ENCODE data around the gene IFNA5.

The IFNA5 gene

DNA sequence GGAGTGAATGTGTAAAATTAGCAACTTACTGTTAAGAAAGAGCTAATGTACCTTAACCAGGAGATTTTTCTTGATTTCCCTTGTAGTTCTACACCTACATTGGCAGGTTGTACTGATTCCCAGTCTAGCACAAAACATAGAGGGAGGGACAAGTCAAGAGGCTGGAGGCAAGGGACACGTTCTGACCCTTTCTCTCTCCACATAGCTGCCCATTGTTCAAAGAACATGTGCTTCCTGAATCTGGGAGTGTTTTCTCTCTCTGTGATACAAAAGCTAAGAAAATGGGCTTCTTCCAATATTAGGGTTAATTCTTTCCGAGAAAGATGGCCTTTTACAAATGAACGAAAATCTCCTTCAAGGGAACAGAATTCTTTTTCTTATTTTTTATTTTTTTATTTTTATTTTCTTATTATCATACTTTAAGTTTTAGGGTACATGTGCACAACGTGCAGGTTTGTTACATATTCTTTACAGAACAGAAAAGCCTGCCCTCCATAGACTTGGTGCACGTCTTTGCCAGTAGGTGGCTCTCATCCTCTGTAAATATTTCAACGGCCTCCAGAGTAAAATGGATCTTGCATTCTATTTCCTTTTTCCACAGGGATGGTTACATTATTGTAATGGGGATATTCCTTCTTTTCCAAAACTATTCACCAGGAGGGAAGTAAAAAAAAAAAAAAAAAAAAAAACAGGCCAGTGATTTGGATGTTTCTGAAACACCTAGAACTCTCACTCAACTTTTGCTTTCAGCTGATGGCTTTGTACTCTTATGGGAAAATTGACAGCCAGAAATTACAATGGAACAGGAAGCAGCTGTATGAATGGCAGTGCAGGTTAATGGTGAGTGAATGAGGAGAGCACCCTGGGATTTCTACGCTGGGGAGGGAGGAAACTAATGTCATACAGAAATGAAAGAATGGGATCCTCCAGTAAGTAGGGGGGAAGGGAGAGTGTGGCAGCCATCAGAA, 13.1 kb upstream of the IFNA5 start:
- H3K4me3 ChIP-seq (ENCODE audit: low read length) = no peak overlapping the region
- DNase-seq (ENCODE audit: low read depth) = peak; percentile 49
- TF ChIP-seq, protein P1, sequence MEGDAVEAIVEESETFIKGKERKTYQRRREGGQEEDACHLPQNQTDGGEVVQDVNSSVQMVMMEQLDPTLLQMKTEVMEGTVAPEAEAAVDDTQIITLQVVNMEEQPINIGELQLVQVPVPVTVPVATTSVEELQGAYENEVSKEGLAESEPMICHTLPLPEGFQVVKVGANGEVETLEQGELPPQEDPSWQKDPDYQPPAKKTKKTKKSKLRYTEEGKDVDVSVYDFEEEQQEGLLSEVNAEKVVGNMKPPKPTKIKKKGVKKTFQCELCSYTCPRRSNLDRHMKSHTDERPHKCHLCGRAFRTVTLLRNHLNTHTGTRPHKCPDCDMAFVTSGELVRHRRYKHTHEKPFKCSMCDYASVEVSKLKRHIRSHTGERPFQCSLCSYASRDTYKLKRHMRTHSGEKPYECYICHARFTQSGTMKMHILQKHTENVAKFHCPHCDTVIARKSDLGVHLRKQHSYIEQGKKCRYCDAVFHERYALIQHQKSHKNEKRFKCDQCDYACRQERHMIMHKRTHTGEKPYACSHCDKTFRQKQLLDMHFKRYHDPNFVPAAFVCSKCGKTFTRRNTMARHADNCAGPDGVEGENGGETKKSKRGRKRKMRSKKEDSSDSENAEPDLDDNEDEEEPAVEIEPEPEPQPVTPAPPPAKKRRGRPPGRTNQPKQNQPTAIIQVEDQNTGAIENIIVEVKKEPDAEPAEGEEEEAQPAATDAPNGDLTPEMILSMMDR (conservative IDR thresholded peaks at IDR 0.05; ENCODE audit: low read length) = peak; percentile 74

DNA sequence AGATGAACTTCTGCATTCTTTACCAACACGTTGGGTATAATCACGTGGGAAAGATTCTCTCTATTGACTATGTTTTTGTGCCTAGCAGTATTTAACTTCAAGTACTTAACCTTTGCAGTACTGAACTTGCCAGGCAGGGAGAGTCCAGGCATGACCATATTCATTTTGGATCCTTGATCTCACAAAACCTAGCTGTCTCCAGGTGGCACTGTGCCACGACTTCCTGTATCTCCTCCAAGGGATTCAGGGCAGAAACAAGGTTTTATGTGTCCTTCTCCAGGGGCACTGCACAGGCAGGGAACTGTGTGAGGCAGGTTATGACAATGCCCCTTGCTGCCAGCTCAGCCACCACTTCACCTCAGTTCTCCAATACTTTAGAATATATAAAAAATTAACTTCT, 11.7 kb upstream of the IFNA5 start:
- no peak for DNase-seq (ENCODE audit: low read depth)
- no peak overlapping the region for H3K4me3 ChIP-seq (ENCODE audit: low read length)
- TF ChIP-seq, protein P1 (conservative IDR thresholded peaks at IDR 0.05; ENCODE audit: low read length) = no peak

DNA sequence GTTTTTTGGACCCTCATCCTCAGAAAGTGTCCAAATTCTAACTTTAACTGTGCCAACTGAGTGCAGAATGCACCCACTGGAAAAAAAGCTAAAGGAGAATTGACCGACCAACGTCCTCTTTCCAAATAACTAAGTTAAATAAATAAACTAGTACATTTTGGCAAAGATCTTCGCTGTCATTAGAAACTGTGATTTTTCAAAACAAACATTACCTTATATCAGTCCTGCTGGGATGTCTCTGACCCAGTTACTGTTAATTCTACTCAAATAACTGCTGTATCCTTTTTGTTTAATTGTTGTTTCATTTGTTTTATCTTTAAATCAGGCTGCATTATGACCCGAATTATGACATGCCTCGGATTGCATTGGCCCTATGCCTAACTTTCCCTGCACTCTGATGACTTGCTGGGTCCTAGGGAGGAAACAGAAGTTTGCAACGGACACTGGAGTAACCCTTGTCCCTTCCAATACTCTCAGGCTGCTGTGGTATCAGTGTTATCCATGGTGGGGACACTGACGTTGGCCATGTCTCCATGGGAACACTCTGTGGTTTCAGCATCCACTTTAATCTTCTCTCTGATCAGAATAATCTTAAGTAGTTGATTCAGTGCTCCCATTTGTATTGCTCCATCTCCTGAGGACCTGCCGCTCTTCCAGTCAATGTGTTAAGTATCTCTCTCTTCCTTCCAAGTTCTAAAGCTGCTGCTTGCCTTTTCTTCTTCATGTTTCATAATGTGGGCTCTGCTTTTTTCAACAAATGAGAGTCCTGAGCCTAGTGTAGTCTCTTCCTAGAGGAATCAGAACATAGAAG, 11.1 kb upstream of the IFNA5 start:
- TF ChIP-seq, protein P1 (conservative IDR thresholded peaks at IDR 0.05; ENCODE audit: low read length) = no peak
- H3K4me3 ChIP-seq (ENCODE audit: low read length) = no peak overlapping the region
- DNase-seq (ENCODE audit: low read depth) = no peak

DNA sequence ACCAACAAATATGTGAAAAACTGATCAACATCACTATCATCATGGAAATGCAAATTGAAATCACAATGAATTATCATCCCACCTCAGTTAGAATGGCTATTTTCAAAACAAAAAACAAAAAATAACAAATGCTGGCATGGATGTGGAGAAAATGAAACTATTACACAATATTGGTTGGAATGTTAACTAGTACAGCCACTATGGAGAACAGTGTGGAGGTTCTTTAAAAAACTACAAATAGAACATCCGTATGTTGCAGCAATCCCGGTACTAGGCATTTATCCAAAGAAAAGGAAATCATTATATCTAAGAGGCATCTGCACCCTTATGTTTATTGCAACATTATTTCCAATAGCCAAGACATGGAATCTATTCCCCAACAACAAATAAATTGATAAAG, 9.0 kb upstream of the IFNA5 start:
- TF ChIP-seq, protein P1 (conservative IDR thresholded peaks at IDR 0.05; ENCODE audit: low read length) = no peak

DNA sequence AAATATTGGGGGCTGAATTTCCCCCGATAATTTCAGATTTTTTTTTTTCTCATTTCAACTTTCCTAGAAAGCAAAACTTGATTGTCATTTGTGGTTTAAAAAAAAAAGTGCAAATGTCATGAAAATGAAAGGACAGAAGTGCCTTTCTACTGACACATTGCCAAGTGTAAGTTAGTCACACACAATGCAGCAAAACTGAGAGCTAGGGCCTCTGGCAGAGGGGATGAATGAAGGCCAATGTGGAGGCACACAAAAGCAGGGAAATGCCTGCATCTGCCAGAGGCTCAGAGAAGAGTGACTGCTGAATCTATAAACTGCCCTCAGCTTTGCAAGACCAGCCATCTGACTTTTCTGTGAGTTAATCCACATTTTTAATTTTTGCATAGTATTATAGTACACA, 6.8 kb upstream of the IFNA5 start:
- no peak overlapping the region for H3K4me3 ChIP-seq (ENCODE audit: low read length)
- DNase-seq (ENCODE audit: low read depth) = no peak
- TF ChIP-seq, protein P1 (conservative IDR thresholded peaks at IDR 0.05; ENCODE audit: low read length) = no peak

More for the DNA sequence above, 9.0 kb upstream of the IFNA5 start:
- no peak overlapping the region for H3K4me3 ChIP-seq (ENCODE audit: low read length)
- DNase-seq (ENCODE audit: low read depth) = peak; percentile 9

DNA sequence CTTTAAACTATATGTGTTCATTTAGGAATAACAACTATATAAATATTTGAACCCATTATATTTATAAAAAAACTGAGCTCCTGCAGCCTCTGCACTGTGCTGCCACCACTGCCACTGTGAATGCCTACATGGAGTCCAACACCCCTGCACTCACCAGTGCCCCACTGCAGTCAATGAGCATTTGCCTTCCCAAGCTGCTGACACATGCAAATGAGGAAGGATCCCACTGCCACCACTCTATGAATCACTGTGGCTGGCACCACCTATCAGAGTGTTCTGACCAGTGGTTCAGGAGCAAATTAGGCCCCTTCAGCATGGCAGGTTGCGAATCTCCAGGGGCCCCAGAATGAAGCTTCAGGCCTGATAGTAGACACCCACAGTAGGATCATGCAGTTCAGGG, 9.1 kb downstream of the IFNA5 start:
- no peak overlapping the region for H3K4me3 ChIP-seq (ENCODE audit: low read length)
- TF ChIP-seq, protein P1 (conservative IDR thresholded peaks at IDR 0.05; ENCODE audit: low read length) = no peak
- no peak for DNase-seq (ENCODE audit: low read depth)

All from AG10803 (cell line).